Neutrophil (primary cell): ENCODE data around the gene ADGRG1.

Experiments
- H3K27ac ChIP-seq: fragments of 200-600 bp; sonication (generic); 2 replicates; pipeline ENCODE4 v1.5.1; 2016; ENCODE audit warnings: mild to moderate bottlenecking, moderate library complexity
- H3K27me3 ChIP-seq: fragments of 200-600 bp; sonication (generic); 2 replicates; pipeline ENCODE4 v1.6.0; 2016; ENCODE audit warnings: mild to moderate bottlenecking
- H3K36me3 ChIP-seq: fragments of 200-600 bp; sonication (generic); 2 replicates; pipeline ENCODE4 v1.5.1; 2017
- H3K4me1 ChIP-seq, 2 experiments: fragments of 200-600 bp in 1 of 2; sonication (generic) in 1 of 2; 1 replicate in 1 of 2; 2 replicates in 1 of 2; pipeline versions ENCODE4 v1.5.1 to v1.6.1; 2013 to 2016; ENCODE audit warnings: low read depth in 1 of 2, low read length in 1 of 2, mild to moderate bottlenecking in 1 of 2, moderate library complexity in 1 of 2; ENCODE audit not compliant: control insufficient read depth in 1 of 2, insufficient read depth in 1 of 2
- H3K4me3 ChIP-seq, 2 experiments: fragments of 200-600 bp in 1 of 2; sonication (generic) in 1 of 2; 1 replicate in 1 of 2; 2 replicates in 1 of 2; pipeline ENCODE4 v1.5.1; 2013 to 2016; ENCODE audit warnings: low read depth in 1 of 2, low read length in 1 of 2, mild to moderate bottlenecking in 1 of 2, moderate library complexity in 1 of 2
- H3K9me3 ChIP-seq: fragments of 200-600 bp; sonication (generic); 2 replicates; pipeline ENCODE4 v1.5.1; 2016
- TF ChIP-seq, protein P1 (sequence below): fragments of 200-600 bp; sonication (generic); IDR thresholded peaks from 2 replicates; pipeline ENCODE4 v1.5.1; 2016; ENCODE audit warnings: antibody characterized with exemption

Gene ADGRG1

DNA sequence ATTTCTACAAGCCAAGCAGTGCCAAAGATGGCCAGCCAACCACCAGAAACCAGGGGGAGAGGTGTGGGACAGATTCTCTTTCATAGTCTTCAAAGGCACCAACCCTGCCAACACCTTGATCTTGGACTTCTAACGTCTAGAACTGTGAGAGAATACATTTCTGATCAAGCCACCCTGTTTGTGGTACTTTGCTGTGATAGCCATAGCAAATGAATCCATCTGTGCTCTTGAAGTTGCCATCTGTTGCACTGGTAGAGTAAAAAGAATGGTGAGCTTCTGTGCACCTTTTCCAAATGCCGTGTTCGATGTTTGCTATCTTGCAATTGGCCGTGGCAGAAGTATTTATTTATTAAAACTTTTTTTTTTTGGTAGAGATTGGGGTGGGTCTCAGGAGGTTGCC is 16.7 kb upstream of the ADGRG1 start:
- H3K9me3 ChIP-seq = no peaks in the 10 kb centered on the region
- no peak overlapping the region for H3K27ac ChIP-seq
- H3K27me3 ChIP-seq = peaks cover 8% of the 10 kb centered on the region
- no peaks in the 10 kb centered on the region for H3K36me3 ChIP-seq
- no peaks in the 10 kb centered on the region for H3K4me1 ChIP-seq
- H3K4me3 ChIP-seq = no peak overlapping the region
- TF ChIP-seq, protein P1, sequence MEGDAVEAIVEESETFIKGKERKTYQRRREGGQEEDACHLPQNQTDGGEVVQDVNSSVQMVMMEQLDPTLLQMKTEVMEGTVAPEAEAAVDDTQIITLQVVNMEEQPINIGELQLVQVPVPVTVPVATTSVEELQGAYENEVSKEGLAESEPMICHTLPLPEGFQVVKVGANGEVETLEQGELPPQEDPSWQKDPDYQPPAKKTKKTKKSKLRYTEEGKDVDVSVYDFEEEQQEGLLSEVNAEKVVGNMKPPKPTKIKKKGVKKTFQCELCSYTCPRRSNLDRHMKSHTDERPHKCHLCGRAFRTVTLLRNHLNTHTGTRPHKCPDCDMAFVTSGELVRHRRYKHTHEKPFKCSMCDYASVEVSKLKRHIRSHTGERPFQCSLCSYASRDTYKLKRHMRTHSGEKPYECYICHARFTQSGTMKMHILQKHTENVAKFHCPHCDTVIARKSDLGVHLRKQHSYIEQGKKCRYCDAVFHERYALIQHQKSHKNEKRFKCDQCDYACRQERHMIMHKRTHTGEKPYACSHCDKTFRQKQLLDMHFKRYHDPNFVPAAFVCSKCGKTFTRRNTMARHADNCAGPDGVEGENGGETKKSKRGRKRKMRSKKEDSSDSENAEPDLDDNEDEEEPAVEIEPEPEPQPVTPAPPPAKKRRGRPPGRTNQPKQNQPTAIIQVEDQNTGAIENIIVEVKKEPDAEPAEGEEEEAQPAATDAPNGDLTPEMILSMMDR = no peak

DNA sequence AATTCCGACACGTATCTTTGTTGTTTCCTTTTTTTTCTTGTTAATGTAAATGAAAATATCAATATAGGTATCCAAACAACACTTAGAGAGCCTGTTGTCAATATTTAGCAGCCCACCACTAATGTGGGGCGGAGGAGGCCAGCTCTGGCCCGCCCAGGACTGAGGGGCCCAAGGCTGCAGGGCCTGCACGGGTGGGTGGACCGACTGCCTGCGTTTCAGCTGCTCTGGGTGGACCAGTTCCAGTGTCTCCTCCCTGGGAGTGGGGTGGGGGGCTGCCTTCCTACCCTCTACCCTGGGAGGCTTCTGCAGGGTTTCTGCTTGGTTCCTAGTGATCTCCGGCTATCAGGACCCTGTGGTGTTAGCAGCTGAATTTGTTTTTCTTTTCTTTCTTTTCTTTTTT is 15.9 kb upstream of the ADGRG1 start:
- H3K36me3 ChIP-seq = no peaks in the 10 kb centered on the region
- no peaks in the 10 kb centered on the region for H3K4me1 ChIP-seq
- H3K27me3 ChIP-seq = peaks cover 8% of the 10 kb centered on the region
- H3K27ac ChIP-seq = no peak overlapping the region
- no peak overlapping the region for H3K4me3 ChIP-seq
- no peaks in the 10 kb centered on the region for H3K9me3 ChIP-seq
- TF ChIP-seq, protein P1 = no peak

DNA sequence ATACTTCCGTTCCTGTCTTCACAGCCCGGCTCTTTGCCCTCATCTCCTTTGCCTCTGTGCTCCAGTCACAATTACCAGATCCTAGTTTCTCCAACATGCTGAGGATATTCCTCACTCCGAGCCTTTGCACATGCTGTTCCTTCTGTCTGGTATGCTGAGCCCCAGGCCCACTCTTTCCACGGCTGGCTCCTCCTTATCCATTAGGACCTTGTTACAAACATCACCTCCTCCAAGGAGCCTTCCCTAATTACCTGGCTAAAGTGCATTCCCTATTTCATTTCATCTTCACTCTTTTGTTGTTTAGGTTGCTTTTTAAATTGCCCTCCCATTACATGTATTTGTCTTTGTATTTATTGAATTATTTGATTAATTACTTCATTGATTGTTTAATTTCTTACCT is 14.9 kb upstream of the ADGRG1 start:
- Histone ChIP-seq H3K4me1 (no peaks in the 10 kb centered on the region), H3K9me3 (no peaks in the 10 kb centered on the region), H3K36me3 (no peaks in the 10 kb centered on the region), H3K27me3 (peaks cover 8% of the 10 kb centered on the region), H3K27ac (no peak overlapping the region), H3K4me3 (no peak overlapping the region)
- TF ChIP-seq, protein P1 = no peak

DNA sequence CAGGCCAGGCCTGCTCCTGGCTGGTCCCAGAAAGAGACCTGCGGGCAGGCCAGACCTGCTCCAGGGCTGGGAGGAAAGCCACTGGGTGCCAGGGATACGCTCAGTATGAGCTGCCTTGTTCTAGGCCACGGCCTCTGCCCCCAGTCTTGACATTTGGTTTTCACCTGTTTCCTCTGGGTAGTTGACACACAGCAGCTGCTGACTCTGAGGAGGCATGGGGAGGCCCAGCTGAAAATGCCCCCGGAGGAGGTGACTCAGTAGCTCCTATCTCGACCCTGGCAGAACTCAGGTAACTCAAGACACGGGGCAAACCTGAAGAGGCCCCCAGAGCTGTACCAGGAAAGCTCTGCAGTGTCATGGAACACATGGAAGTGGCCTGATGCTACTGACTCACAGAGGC is 13.9 kb upstream of the ADGRG1 start:
- Histone ChIP-seq H3K36me3 (no peaks in the 10 kb centered on the region), H3K27ac (no peak overlapping the region), H3K4me3 (no peak overlapping the region), H3K27me3 (peaks cover 5% of the 10 kb centered on the region), H3K4me1 (no peaks in the 10 kb centered on the region), H3K9me3 (no peaks in the 10 kb centered on the region)
- TF ChIP-seq, protein P1 = no peak

DNA sequence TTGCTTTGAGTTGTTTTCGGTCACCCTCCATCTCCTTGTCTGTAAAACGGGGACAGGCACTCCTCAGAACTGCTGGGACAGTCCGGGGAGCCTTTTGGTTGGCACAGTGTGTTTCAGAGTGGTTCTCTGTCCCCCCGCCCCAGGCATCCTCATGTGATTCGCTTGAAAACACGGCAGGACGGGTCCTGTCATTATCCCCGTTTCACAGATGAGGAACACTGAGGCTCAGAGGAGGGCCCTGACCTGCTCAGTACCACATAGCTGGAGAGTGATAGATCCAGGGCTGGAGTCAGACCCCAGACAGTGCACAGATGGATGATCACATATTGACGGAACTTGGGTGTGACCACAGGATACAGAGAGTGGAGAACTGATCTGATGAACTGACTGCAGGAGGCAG is 13.5 kb upstream of the ADGRG1 start:
- Histone ChIP-seq H3K27ac (no peak overlapping the region), H3K4me1 (no peaks in the 10 kb centered on the region)

More for the DNA sequence above, 13.5 kb upstream of the ADGRG1 start:
- TF ChIP-seq, protein P1 = no peak
- H3K27me3 ChIP-seq = peaks cover 1% of the 10 kb centered on the region
- no peaks in the 10 kb centered on the region for H3K36me3 ChIP-seq
- no peak overlapping the region for H3K4me3 ChIP-seq
- H3K9me3 ChIP-seq = no peaks in the 10 kb centered on the region
